ENCODE data around the gene HOXA3. TPM values are rescaled to one million over a fixed set of nuclear protein-coding genes. Genes with fewer than 3 reads are reported as not detected.

Gene HOXA3
- total and polyA plus RNA-seq, 5 donors: 0.28 to 1.3 (median 0.51) TPM

GRCh38 chr7:27128776-27129728, 23.3 kb downstream of the HOXA3 start:
- H3K27ac ChIP-seq (ENCODE audit: low read length): no peak overlapping the region
- WGBS: 36% methylated on average over 28 of the region's 28 CpGs
- H3K4me3 ChIP-seq (ENCODE audit: low read length): no peak overlapping the region
- H3K9me3 ChIP-seq (ENCODE audit: control insufficient read depth, low read length): no peaks in the 10 kb centered on the region
- H3K4me1 ChIP-seq (ENCODE audit: control insufficient read depth, insufficient read depth, low read length): no peaks in the 10 kb centered on the region
- ATAC-seq (no peak), DNase-seq (no peak)
- H3K27me3 ChIP-seq (ENCODE audit: control insufficient read depth, insufficient read depth): no peaks in the 10 kb centered on the region
- intact Hi-C loops (cut with DNase I): no loop called here

GRCh38 chr7:27128034-27128433, 24.3 kb downstream of the HOXA3 start:
- 34% methylated on average over 2 of the region's 2 CpGs for WGBS
- intact Hi-C loops (cut with DNase I): no loop called here
- Histone ChIP-seq H3K27ac (ENCODE audit: low read length) (no peak overlapping the region), H3K9me3 (ENCODE audit: control insufficient read depth, low read length) (no peaks in the 10 kb centered on the region), H3K4me1 (ENCODE audit: control insufficient read depth, insufficient read depth, low read length) (no peaks in the 10 kb centered on the region), H3K4me3 (ENCODE audit: low read length) (no peak overlapping the region), H3K27me3 (ENCODE audit: control insufficient read depth, insufficient read depth) (no peaks in the 10 kb centered on the region)
- no peak for ATAC-seq
- DNase-seq: no peak

- DNase-seq: no peak
- intact Hi-C loops (cut with DNase I): no loop called here
- Histone ChIP-seq H3K27me3 (ENCODE audit: control insufficient read depth, insufficient read depth) (no peaks in the 10 kb centered on the region), H3K4me1 (ENCODE audit: control insufficient read depth, insufficient read depth, low read length) (no peaks in the 10 kb centered on the region), H3K9me3 (ENCODE audit: control insufficient read depth, low read length) (no peaks in the 10 kb centered on the region), H3K27ac (ENCODE audit: low read length) (no peak overlapping the region), H3K4me3 (ENCODE audit: low read length) (no peak overlapping the region)
- ATAC-seq: no peak
- 31% methylated on average over 3 of the region's 3 CpGs for WGBS
Observed at GRCh38 chr7:27126596-27127327, 25.6 kb downstream of the HOXA3 start.

- H3K4me3 ChIP-seq (ENCODE audit: low read length): no peak overlapping the region
- ATAC-seq: no peak
- DNase-seq: no peak
- no peaks in the 10 kb centered on the region for H3K27me3 ChIP-seq (ENCODE audit: control insufficient read depth, insufficient read depth)
- H3K9me3 ChIP-seq (ENCODE audit: control insufficient read depth, low read length): no peaks in the 10 kb centered on the region
- no peaks in the 10 kb centered on the region for H3K4me1 ChIP-seq (ENCODE audit: control insufficient read depth, insufficient read depth, low read length)
- 28% methylated on average over 5 of the region's 5 CpGs for WGBS
- H3K27ac ChIP-seq (ENCODE audit: low read length): no peak overlapping the region
- intact Hi-C loops (cut with DNase I): no loop called here
Observed at GRCh38 chr7:27125986-27126394, 26.4 kb downstream of the HOXA3 start.

- intact Hi-C loops (cut with DNase I): no loop called here
- no peaks in the 10 kb centered on the region for H3K4me1 ChIP-seq (ENCODE audit: control insufficient read depth, insufficient read depth, low read length)
- no peak overlapping the region for H3K27ac ChIP-seq (ENCODE audit: low read length)
- H3K27me3 ChIP-seq (ENCODE audit: control insufficient read depth, insufficient read depth): no peaks in the 10 kb centered on the region
- no peak overlapping the region for H3K4me3 ChIP-seq (ENCODE audit: low read length)
- DNase-seq (no peak), ATAC-seq (peak in 1 of 2 donors; percentile 9)
- H3K9me3 ChIP-seq (ENCODE audit: control insufficient read depth, low read length): no peaks in the 10 kb centered on the region
- 39% methylated on average over 8 of the region's 8 CpGs for WGBS
Observed at GRCh38 chr7:27124902-27125689, 27.3 kb downstream of the HOXA3 start.

GRCh38 chr7:27124096-27124901, 28.1 kb downstream of the HOXA3 start:
- no peak for ATAC-seq
- Histone ChIP-seq H3K27ac (ENCODE audit: low read length) (no peak overlapping the region), H3K4me1 (ENCODE audit: control insufficient read depth, insufficient read depth, low read length) (no peaks in the 10 kb centered on the region), H3K9me3 (ENCODE audit: control insufficient read depth, low read length) (no peaks in the 10 kb centered on the region), H3K27me3 (ENCODE audit: control insufficient read depth, insufficient read depth) (no peaks in the 10 kb centered on the region), H3K4me3 (ENCODE audit: low read length) (no peak overlapping the region)
- WGBS: 35% methylated on average over 43 of the region's 43 CpGs
- no peak for DNase-seq
- intact Hi-C loops (cut with DNase I): no loop called here

GRCh38 chr7:27123477-27124053, 28.8 kb downstream of the HOXA3 start:
- WGBS: 46% methylated on average over 26 of the region's 26 CpGs
- H3K4me1 ChIP-seq (ENCODE audit: control insufficient read depth, insufficient read depth, low read length): no peaks in the 10 kb centered on the region
- no peak for ATAC-seq

GRCh38 chr7:27123007-27123476, 29.3 kb downstream of the HOXA3 start:
- Histone ChIP-seq H3K4me3 (ENCODE audit: low read length) (no peak overlapping the region), H3K27me3 (ENCODE audit: control insufficient read depth, insufficient read depth) (no peaks in the 10 kb centered on the region), H3K9me3 (ENCODE audit: control insufficient read depth, low read length) (no peaks in the 10 kb centered on the region), H3K27ac (ENCODE audit: low read length) (no peak overlapping the region), H3K4me1 (ENCODE audit: control insufficient read depth, insufficient read depth, low read length) (no peaks in the 10 kb centered on the region)
- WGBS: 33% methylated on average over 14 of the region's 14 CpGs
- DNase-seq: no peak
- ATAC-seq: no peak
- intact Hi-C loops (cut with DNase I): no loop called here

More at GRCh38 chr7:27123477-27124053, 28.8 kb downstream of the HOXA3 start:
- Histone ChIP-seq H3K4me3 (ENCODE audit: low read length) (no peak overlapping the region), H3K27ac (ENCODE audit: low read length) (no peak overlapping the region), H3K9me3 (ENCODE audit: control insufficient read depth, low read length) (no peaks in the 10 kb centered on the region), H3K27me3 (ENCODE audit: control insufficient read depth, insufficient read depth) (no peaks in the 10 kb centered on the region)
- intact Hi-C loops (cut with DNase I): no loop called here
- DNase-seq: no peak

GRCh38 chr7:27122077-27122910, 30.1 kb downstream of the HOXA3 start:
- Histone ChIP-seq H3K4me3 (ENCODE audit: low read length) (peak overlapping the region; percentile 31), H3K27me3 (ENCODE audit: control insufficient read depth, insufficient read depth) (no peaks in the 10 kb centered on the region), H3K27ac (ENCODE audit: low read length) (peak overlapping the region; percentile 8), H3K9me3 (ENCODE audit: control insufficient read depth, low read length) (no peaks in the 10 kb centered on the region), H3K4me1 (ENCODE audit: control insufficient read depth, insufficient read depth, low read length) (no peaks in the 10 kb centered on the region)
- intact Hi-C loops (cut with DNase I): no loop called here
- 37% methylated on average over 42 of the region's 42 CpGs for WGBS
- DNase-seq (no peak), ATAC-seq (no peak)
